Suprapubic skin (tissue), 3 donors: Measurements from ENCODE around the gene RNF166.

ENCODE experiments used
- EP300 ChIP-seq: sonication (generic); formaldehyde crosslinking; IDR thresholded peaks from one replicate; pipeline ENCODE4 v1.6.1; 2017; ENCODE audit warnings: antibody characterized with exemption
- POLR2A ChIP-seq, 2 donors: fragments of 450-650 bp; IDR thresholded peaks; one replicate each; pipeline ENCODE4 v1.6.1; 2017; ENCODE audit warnings: antibody characterized with exemption in 2 of 2, mild to moderate bottlenecking in 2 of 2, moderate library complexity in 2 of 2
- TF ChIP-seq, protein P1 (sequence below), 2 donors: fragments of 200-600 bp in 1 of 2; fragments of 450-650 bp in 1 of 2; sonication (generic) in 1 of 2; IDR thresholded peaks; one replicate each; pipeline ENCODE4 v1.5.1; 2016 to 2019; ENCODE audit warnings: antibody characterized with exemption in 2 of 2, mild to moderate bottlenecking in 1 of 2, moderate library complexity in 1 of 2

DNA sequence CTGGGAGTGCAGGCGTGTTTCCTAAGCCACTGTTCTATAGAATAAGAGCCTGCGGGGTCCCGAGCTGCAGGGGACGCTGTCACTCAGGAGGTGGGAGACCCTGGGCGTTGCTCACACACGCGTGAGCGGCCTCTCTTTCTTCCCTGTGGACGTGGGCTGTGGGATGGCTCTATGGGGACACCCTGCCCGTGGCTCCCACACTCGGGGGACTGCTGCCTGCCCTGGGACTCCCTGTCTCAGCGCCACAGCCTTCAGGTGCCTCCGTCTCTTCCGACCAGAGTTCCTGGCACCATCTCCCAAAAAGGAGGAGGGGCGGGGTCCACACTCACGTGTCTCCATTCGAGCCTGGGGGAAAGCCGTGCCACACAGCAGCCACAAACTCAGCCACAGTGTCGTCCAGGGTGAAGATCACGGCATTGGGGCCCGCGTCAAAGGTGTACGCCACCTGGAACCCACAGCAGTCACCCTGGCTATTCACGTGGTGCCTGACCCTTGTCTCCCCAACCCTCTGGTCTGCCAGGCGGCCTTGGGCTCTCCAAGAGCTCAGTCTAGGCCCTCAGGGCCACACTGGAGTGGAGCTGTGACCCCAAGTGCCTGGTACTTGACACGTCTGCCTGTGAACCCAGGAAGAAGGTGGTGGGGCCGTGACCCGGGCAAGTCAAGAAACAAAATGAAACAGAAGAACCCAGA, 51.7 kb downstream of the RNF166 start:
- TF ChIP-seq, protein P1, sequence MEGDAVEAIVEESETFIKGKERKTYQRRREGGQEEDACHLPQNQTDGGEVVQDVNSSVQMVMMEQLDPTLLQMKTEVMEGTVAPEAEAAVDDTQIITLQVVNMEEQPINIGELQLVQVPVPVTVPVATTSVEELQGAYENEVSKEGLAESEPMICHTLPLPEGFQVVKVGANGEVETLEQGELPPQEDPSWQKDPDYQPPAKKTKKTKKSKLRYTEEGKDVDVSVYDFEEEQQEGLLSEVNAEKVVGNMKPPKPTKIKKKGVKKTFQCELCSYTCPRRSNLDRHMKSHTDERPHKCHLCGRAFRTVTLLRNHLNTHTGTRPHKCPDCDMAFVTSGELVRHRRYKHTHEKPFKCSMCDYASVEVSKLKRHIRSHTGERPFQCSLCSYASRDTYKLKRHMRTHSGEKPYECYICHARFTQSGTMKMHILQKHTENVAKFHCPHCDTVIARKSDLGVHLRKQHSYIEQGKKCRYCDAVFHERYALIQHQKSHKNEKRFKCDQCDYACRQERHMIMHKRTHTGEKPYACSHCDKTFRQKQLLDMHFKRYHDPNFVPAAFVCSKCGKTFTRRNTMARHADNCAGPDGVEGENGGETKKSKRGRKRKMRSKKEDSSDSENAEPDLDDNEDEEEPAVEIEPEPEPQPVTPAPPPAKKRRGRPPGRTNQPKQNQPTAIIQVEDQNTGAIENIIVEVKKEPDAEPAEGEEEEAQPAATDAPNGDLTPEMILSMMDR (IDR thresholded peaks at IDR 0.05), result no peak
- no peak for TF ChIP-seq POLR2A (IDR thresholded peaks at IDR 0.05)
- TF ChIP-seq EP300, result no peak
